ENCODE measurements around the gene RAB11FIP3. TPM values are rescaled to one million over a fixed set of nuclear protein-coding genes. Genes with fewer than 3 reads are reported as not detected.
A peak's percentile ranks its signal among the peaks of the same experiment; 100 is the strongest.

Gene RAB11FIP3
- total RNA-seq, 1 experiment from 2014 or later, result 37.1 TPM

GRCh38 chr16:507996-508395 lies 82.5 kb downstream of the RAB11FIP3 start:
- Histone ChIP-seq H3K4me1 (ENCODE audit: insufficient read depth, low read length) (no peaks in the 10 kb centered on the region), H2BK5ac (ENCODE audit: insufficient read length, low read length) (no peak overlapping the region), H3K23ac (ENCODE audit: insufficient read length, low read depth, low read length) (no peak overlapping the region), H3K79me2 (ENCODE audit: insufficient read depth, low read length) (no peaks in the 10 kb centered on the region), H3K27ac (ENCODE audit: insufficient read length, low read depth, low read length) (no peak overlapping the region), H3K14ac (ENCODE audit: insufficient read depth, low read length) (no peak overlapping the region), H2BK15ac (ENCODE audit: low read depth, low read length) (no peak overlapping the region), H2BK120ac (ENCODE audit: low read depth, low read length, poor library complexity, severe bottlenecking) (no peak overlapping the region), H4K8ac (replicated peaks; ENCODE audit: insufficient read length, low read depth, low read length) (no peak overlapping the region), H3K9ac (ENCODE audit: extremely low read depth, insufficient read length, low read length) (no peak overlapping the region), H2BK12ac (ENCODE audit: insufficient read length, low read depth, low read length) (no peak overlapping the region), H2BK20ac (ENCODE audit: low read depth, low read length, poor library complexity, severe bottlenecking) (no peak overlapping the region), H3K4me2 (ENCODE audit: insufficient read depth, insufficient read length, low read length) (no peak overlapping the region), H3K9me3 (ENCODE audit: control insufficient read depth, low read depth, low read length) (no peaks in the 10 kb centered on the region), H3K18ac (ENCODE audit: insufficient read length, low read depth, low read length) (no peak overlapping the region), H3K56ac (ENCODE audit: insufficient read length, low read depth, low read length) (no peak overlapping the region), H4K20me1 (ENCODE audit: control insufficient read depth, insufficient read depth, insufficient read length) (no peaks in the 10 kb centered on the region), H3T11ph (ENCODE audit: low read length) (no peak overlapping the region), H3K79me1 (ENCODE audit: insufficient read depth, low read depth, low read length, poor library complexity, severe bottlenecking) (no peaks in the 10 kb centered on the region), H2AK5ac (ENCODE audit: insufficient read length, low read length) (no peak overlapping the region), H4K91ac (ENCODE audit: insufficient read length, low read depth, low read length) (no peak overlapping the region), H4K5ac (ENCODE audit: insufficient read length, low read depth, low read length) (no peak overlapping the region), H3K4ac (ENCODE audit: low read depth, low read length) (no peak overlapping the region), H3K27me3 (ENCODE audit: insufficient read depth, low read length) (no peaks in the 10 kb centered on the region), H3K23me2 (ENCODE audit: insufficient read length, low read depth, low read length, poor library complexity, severe bottlenecking) (no peaks in the 10 kb centered on the region), H2AFZ (ENCODE audit: low read length) (no peak overlapping the region)
- TF ChIP-seq CTCF (conservative IDR thresholded peaks at IDR 0.05), result no peak
- Mint-ChIP-seq H3K9me3 (no peaks in the 10 kb centered on the region), H3K27me3 (ENCODE audit: low read depth) (no peaks in the 10 kb centered on the region; the same call in 1 of the 2 replicates), H3K4me1 (peaks cover 0 to 3% of the 10 kb centered on the region in 2 experiments; a peak in 3 of 4 replicates), H3K27ac (peak overlapping the region in 1 of 3 experiments; percentile 8; a peak in 1 of 7 replicates), H3K4me3 (no peak overlapping the region; a peak in 1 of 5 replicates), H3K36me3 (ENCODE audit: insufficient read depth in 1 of 3, low read depth in 3 of 3) (peaks cover 4 to 12% (median 9%) of the 10 kb centered on the region in 3 experiments)
- no peak for DNase-seq
- no CpG with 5 or more reads among the region's 6 CpGs for WGBS (ENCODE audit: extremely low coverage, insufficient read length, low lambda C conversion rate)
